GM10266 (cell line): ENCODE results near the gene FAP.

Experiments used
- DNase-seq: peaks from one replicate; pipeline ENCODE4 v3.0.0; 2012; ENCODE audit errors: extremely low spot score
- TF ChIP-seq, protein P1 (sequence below): IDR thresholded peaks from 2 replicates; pipeline ENCODE4 v1.5.1; 2012; ENCODE audit warnings: mild to moderate bottlenecking, low read depth; ENCODE audit not compliant: control insufficient read depth, insufficient read depth; ENCODE audit errors: missing control alignments

Gene FAP

GRCh38 chr2:162175714-162176113 is 67.5 kb downstream of the FAP start:
- TF ChIP-seq, protein P1, sequence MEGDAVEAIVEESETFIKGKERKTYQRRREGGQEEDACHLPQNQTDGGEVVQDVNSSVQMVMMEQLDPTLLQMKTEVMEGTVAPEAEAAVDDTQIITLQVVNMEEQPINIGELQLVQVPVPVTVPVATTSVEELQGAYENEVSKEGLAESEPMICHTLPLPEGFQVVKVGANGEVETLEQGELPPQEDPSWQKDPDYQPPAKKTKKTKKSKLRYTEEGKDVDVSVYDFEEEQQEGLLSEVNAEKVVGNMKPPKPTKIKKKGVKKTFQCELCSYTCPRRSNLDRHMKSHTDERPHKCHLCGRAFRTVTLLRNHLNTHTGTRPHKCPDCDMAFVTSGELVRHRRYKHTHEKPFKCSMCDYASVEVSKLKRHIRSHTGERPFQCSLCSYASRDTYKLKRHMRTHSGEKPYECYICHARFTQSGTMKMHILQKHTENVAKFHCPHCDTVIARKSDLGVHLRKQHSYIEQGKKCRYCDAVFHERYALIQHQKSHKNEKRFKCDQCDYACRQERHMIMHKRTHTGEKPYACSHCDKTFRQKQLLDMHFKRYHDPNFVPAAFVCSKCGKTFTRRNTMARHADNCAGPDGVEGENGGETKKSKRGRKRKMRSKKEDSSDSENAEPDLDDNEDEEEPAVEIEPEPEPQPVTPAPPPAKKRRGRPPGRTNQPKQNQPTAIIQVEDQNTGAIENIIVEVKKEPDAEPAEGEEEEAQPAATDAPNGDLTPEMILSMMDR: no peak

DNA sequence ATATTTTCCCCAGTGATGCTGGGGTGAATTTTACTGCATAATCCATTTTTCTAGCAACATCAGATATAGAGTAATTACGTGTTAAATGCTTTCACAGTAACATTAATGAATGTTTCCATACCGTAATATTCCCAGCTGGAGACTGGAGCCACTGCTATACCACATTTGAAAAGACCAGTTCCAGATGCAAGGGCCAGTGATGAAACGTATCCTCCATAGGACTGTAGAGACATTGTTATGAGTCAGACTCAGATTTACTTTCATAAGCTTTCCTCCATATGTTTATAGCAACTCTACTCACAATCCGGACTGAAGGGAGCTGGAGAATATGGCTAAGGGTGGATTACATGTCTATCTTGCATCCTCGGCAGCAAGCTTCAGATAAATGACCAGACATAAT is 68.5 kb downstream of the FAP start:
- no peak for DNase-seq
- TF ChIP-seq, protein P1: no peak

More at GRCh38 chr2:162175714-162176113, 67.5 kb downstream of the FAP start:
- DNase-seq: no peak

- TF ChIP-seq, protein P1: no peak
- no peak for DNase-seq
Measured at GRCh38 chr2:162172802-162173370, 70.4 kb downstream of the FAP start.

GRCh38 chr2:162166745-162167144 is 76.5 kb downstream of the FAP start:
- TF ChIP-seq, protein P1: no peak
- DNase-seq: no peak

- no peak for DNase-seq
- TF ChIP-seq, protein P1: no peak
Measured at GRCh38 chr2:162166174-162166573, 77.1 kb downstream of the FAP start.

GRCh38 chr2:162164802-162165201 is 78.4 kb downstream of the FAP start:
- no peak for DNase-seq
- TF ChIP-seq, protein P1: no peak

- DNase-seq: no peak
- TF ChIP-seq, protein P1: no peak
Measured at GRCh38 chr2:162159446-162159845, 83.8 kb downstream of the FAP start.
